ENCODE results near the gene NXNL1. TPM values are rescaled to one million over a fixed set of nuclear protein-coding genes. Genes with fewer than 3 reads are reported as not detected.

The NXNL1 gene
- total and polyA plus RNA-seq, 9 of the 15 experiments (the other 6 are each of a cell fraction or from before 2014, with no cell fraction given) = not detected

- no peak for TF ChIP-seq RBM34 (IDR thresholded peaks at IDR 0.05; ENCODE audit: borderline replicate concordance, insufficient read depth, low read length)
- peak; percentile 42 for TF ChIP-seq RBM22 (IDR thresholded peaks at IDR 0.05; ENCODE audit: low read depth, low read length, poor library complexity, severe bottlenecking)
- TF ChIP-seq SRSF1 (IDR thresholded peaks at IDR 0.05; ENCODE audit: low read depth, low read length) = no peak
- TF ChIP-seq, protein P1, sequence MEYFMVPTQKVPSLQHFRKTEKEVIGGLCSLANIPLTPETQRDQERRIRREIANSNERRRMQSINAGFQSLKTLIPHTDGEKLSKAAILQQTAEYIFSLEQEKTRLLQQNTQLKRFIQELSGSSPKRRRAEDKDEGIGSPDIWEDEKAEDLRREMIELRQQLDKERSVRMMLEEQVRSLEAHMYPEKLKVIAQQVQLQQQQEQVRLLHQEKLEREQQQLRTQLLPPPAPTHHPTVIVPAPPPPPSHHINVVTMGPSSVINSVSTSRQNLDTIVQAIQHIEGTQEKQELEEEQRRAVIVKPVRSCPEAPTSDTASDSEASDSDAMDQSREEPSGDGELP (CRISPR knock-in tag; IDR thresholded peaks at IDR 0.05; ENCODE audit: borderline replicate concordance) = peak; percentile 65; the same call in 1 of the 2 replicates
- peak; percentile 80 for TF ChIP-seq KLF1 (tag; IDR thresholded peaks at IDR 0.05)
- TF ChIP-seq, protein P2, sequence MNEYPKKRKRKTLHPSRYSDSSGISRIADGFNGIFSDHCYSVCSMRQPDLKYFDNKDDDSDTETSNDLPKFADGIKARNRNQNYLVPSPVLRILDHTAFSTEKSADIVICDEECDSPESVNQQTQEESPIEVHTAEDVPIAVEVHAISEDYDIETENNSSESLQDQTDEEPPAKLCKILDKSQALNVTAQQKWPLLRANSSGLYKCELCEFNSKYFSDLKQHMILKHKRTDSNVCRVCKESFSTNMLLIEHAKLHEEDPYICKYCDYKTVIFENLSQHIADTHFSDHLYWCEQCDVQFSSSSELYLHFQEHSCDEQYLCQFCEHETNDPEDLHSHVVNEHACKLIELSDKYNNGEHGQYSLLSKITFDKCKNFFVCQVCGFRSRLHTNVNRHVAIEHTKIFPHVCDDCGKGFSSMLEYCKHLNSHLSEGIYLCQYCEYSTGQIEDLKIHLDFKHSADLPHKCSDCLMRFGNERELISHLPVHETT (CRISPR knock-in tag; conservative IDR thresholded peaks at IDR 0.05 in 1 of 2, IDR thresholded peaks at IDR 0.05 in 1 of 2) = 0 out of 4 replicates have a peak, but pooled peaks of 1 of the 2 experiments have one; percentile 38
- peak; percentile 18; the same call in 1 of the 2 replicates for TF ChIP-seq SAFB (IDR thresholded peaks at IDR 0.05; ENCODE audit: borderline replicate concordance, low read depth, low read length)
- TF ChIP-seq, protein P3, sequence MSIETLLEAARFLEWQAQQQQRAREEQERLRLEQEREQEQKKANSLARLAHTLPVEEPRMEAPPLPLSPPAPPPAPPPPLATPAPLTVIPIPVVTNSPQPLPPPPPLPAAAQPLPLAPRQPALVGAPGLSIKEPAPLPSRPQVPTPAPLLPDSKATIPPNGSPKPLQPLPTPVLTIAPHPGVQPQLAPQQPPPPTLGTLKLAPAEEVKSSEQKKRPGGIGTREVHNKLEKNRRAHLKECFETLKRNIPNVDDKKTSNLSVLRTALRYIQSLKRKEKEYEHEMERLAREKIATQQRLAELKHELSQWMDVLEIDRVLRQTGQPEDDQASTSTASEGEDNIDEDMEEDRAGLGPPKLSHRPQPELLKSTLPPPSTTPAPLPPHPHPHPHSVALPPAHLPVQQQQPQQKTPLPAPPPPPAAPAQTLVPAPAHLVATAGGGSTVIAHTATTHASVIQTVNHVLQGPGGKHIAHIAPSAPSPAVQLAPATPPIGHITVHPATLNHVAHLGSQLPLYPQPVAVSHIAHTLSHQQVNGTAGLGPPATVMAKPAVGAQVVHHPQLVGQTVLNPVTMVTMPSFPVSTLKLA (conservative IDR thresholded peaks at IDR 0.05) = peak; percentile 91 to 99
- no peak for TF ChIP-seq SMARCA4 (IDR thresholded peaks at IDR 0.05)
- no peak for TF ChIP-seq ZNF586 (CRISPR knock-in tag; conservative IDR thresholded peaks at IDR 0.05)
- peak; percentile 57 for TF ChIP-seq RBBP5 (IDR thresholded peaks at IDR 0.05; ENCODE audit: borderline replicate concordance, insufficient read depth, low read length, poor library complexity, severe bottlenecking)
- TF ChIP-seq MBD2 (IDR thresholded peaks at IDR 0.05; ENCODE audit: borderline replicate concordance, low read depth) = 0 out of 2 replicates have a peak, but pooled peaks have one; percentile 9
- peak; percentile 27 for TF ChIP-seq EGR1 (conservative IDR thresholded peaks at IDR 0.05)
- TF ChIP-seq, protein P4, sequence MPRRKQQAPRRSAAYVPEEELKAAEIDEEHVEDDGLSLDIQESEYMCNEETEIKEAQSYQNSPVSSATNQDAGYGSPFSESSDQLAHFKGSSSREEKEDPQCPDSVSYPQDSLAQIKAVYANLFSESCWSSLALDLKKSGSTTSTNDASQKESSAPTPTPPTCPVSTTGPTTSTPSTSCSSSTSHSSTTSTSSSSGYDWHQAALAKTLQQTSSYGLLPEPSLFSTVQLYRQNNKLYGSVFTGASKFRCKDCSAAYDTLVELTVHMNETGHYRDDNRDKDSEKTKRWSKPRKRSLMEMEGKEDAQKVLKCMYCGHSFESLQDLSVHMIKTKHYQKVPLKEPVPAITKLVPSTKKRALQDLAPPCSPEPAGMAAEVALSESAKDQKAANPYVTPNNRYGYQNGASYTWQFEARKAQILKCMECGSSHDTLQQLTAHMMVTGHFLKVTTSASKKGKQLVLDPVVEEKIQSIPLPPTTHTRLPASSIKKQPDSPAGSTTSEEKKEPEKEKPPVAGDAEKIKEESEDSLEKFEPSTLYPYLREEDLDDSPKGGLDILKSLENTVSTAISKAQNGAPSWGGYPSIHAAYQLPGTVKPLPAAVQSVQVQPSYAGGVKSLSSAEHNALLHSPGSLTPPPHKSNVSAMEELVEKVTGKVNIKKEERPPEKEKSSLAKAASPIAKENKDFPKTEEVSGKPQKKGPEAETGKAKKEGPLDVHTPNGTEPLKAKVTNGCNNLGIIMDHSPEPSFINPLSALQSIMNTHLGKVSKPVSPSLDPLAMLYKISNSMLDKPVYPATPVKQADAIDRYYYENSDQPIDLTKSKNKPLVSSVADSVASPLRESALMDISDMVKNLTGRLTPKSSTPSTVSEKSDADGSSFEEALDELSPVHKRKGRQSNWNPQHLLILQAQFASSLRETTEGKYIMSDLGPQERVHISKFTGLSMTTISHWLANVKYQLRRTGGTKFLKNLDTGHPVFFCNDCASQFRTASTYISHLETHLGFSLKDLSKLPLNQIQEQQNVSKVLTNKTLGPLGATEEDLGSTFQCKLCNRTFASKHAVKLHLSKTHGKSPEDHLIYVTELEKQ (CRISPR knock-in tag; IDR thresholded peaks at IDR 0.05) = no peak
- TF ChIP-seq CXXC5 (CRISPR knock-in tag; IDR thresholded peaks at IDR 0.05) = peak; percentile 76
- TF ChIP-seq RAD51 (IDR thresholded peaks at IDR 0.05; ENCODE audit: borderline replicate concordance, low read depth) = peak; percentile 63
- no peak for TF ChIP-seq MEIS2 (IDR thresholded peaks at IDR 0.05; ENCODE audit: partially characterized antibody)
- TF ChIP-seq GATA2 (CRISPR knock-in tag; IDR thresholded peaks at IDR 0.05) = no peak
- no peak for TF ChIP-seq ZNF77 (CRISPR knock-in tag; IDR thresholded peaks at IDR 0.05)
- TF ChIP-seq CREM (IDR thresholded peaks at IDR 0.05; ENCODE audit: low read depth) = peak; percentile 51
These were observed 8.8 kb upstream of the NXNL1 start (continued) for GRCh38 chr19:17469481-17470067.
